Endothelial cell (in vitro differentiated cells): Measurements from ENCODE around the gene ACTR1B. TPM values are rescaled to one million over a fixed set of nuclear protein-coding genes. Genes with fewer than 3 reads are reported as not detected.
A peak's percentile ranks its signal among the peaks of the same experiment; 100 is the strongest.

Source experiments
- DNase-seq: peaks from one replicate; pipeline ENCODE4 v3.0.0; 2021; ENCODE audit warnings: low spot score
- H3K27ac Mint-ChIP-seq: one replicate; pipeline ENCODE4 v1.8.0; 2021; ENCODE audit warnings: mixed read lengths, inconsistent platforms; ENCODE audit not compliant: unreplicated experiment
- H3K27me3 Mint-ChIP-seq: one replicate; pipeline ENCODE4 v1.8.0; 2021; ENCODE audit warnings: mild to moderate bottlenecking, moderate library complexity, mixed read lengths, inconsistent platforms; ENCODE audit not compliant: unreplicated experiment
- H3K36me3 Mint-ChIP-seq: one replicate; pipeline ENCODE4 v1.8.0; 2021; ENCODE audit warnings: mild to moderate bottlenecking, low read depth, mixed read lengths, inconsistent platforms; ENCODE audit not compliant: unreplicated experiment
- H3K4me1 Mint-ChIP-seq: one replicate; pipeline ENCODE4 v1.8.0; 2021; ENCODE audit warnings: mild to moderate bottlenecking, mixed read lengths, inconsistent platforms; ENCODE audit not compliant: unreplicated experiment
- H3K4me3 Mint-ChIP-seq: one replicate; pipeline ENCODE4 v1.8.0; 2021; ENCODE audit warnings: mild to moderate bottlenecking, mixed read lengths, inconsistent platforms; ENCODE audit not compliant: unreplicated experiment
- H3K9me3 Mint-ChIP-seq: one replicate; pipeline ENCODE4 v1.8.0; 2021; ENCODE audit warnings: mixed read lengths, inconsistent platforms; ENCODE audit not compliant: unreplicated experiment
- total RNA-seq: library from RNA; stranded (reverse); fragmentation: NEBNext Ultra II Directional; extraction: Animal tissue kit (Norgen Biotek cat#: 25700); gene quantifications from one replicate; pipeline ENCODE4 v1.2.1, GENCODE V29; 2021; ENCODE audit not compliant: unreplicated experiment
- TF ChIP-seq, protein P1 (sequence below): fragments of 200-600 bp; sonication (generic); IDR thresholded peaks from one replicate; pipeline ENCODE4 v1.5.0; 2021; ENCODE audit warnings: antibody characterized with exemption; ENCODE audit not compliant: unreplicated experiment

The ACTR1B gene
- total RNA-seq, 1 donor from 2014 or later: 52.1 TPM

DNA sequence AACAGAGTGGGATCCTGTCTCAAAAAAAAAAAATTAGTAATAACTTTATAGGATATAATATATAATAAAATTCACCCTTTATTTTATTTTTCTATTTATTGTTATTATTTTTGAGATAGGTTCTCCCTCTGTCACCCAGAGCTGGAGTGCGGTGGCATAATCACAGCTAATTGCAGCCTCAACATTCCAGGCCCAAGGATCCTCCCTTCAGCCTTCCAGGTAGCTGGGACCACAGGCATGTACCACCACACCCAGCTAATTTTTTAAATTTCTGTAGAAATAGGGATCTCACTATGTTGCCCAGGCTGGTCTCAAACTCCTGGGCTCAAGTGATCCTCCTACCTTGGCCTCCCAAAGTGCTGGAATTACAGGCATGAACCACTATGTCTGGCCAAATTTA, 6.6 kb upstream of the ACTR1B start:
- Mint-ChIP-seq H3K4me3 (no peak overlapping the region), H3K27me3 (no peaks in the 10 kb centered on the region), H3K4me1 (peaks cover 2% of the 10 kb centered on the region), H3K27ac (no peak overlapping the region), H3K9me3 (no peaks in the 10 kb centered on the region), H3K36me3 (peaks cover 4% of the 10 kb centered on the region)
- TF ChIP-seq, protein P1, sequence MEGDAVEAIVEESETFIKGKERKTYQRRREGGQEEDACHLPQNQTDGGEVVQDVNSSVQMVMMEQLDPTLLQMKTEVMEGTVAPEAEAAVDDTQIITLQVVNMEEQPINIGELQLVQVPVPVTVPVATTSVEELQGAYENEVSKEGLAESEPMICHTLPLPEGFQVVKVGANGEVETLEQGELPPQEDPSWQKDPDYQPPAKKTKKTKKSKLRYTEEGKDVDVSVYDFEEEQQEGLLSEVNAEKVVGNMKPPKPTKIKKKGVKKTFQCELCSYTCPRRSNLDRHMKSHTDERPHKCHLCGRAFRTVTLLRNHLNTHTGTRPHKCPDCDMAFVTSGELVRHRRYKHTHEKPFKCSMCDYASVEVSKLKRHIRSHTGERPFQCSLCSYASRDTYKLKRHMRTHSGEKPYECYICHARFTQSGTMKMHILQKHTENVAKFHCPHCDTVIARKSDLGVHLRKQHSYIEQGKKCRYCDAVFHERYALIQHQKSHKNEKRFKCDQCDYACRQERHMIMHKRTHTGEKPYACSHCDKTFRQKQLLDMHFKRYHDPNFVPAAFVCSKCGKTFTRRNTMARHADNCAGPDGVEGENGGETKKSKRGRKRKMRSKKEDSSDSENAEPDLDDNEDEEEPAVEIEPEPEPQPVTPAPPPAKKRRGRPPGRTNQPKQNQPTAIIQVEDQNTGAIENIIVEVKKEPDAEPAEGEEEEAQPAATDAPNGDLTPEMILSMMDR: no peak
- DNase-seq: no peak

GRCh38 chr2:97669448-97669847, 5.6 kb upstream of the ACTR1B start, which contains the start of gene C2orf92:
C2orf92 (plus strand) TSS chr2:97669713; CDS start chr2:97669789, 76 bp downstream.
- peaks cover 2% of the 10 kb centered on the region for H3K4me1 Mint-ChIP-seq
- H3K27me3 Mint-ChIP-seq: no peaks in the 10 kb centered on the region
- H3K36me3 Mint-ChIP-seq: peaks cover 4% of the 10 kb centered on the region
- H3K9me3 Mint-ChIP-seq: no peaks in the 10 kb centered on the region
- no peak within 1 kb of the TSS for H3K4me3 Mint-ChIP-seq
- H3K27ac Mint-ChIP-seq: no peak within 1 kb of the TSS
- DNase-seq: no peak
- TF ChIP-seq, protein P1: no peak

DNA sequence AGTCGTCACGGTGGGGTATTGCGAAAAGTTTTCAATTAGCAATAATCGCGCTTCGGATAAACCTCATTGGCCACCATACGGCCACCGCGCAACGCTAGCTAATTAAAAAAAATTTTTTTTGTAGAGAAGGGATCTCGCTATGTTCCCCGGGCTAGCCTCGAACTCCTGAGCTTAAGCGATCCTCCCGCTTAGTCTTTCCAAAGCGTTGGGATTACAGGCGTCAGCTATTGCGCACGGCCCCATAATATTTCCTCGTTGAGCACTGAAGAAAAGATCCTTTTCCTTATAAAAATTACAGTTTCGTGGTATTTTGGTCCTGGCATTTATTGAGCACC, 759 bp upstream of the ACTR1B start:
- TF ChIP-seq, protein P1: no peak
- H3K27me3 Mint-ChIP-seq: peaks cover 13% of the 10 kb centered on the region
- H3K4me1 Mint-ChIP-seq: peaks cover 23% of the 10 kb centered on the region
- peak overlapping the region; percentile 95 for H3K27ac Mint-ChIP-seq
- peak overlapping the region; percentile 91 for H3K4me3 Mint-ChIP-seq
- peak; percentile 11 for DNase-seq
- H3K9me3 Mint-ChIP-seq: no peaks in the 10 kb centered on the region
- H3K36me3 Mint-ChIP-seq: peaks cover 15% of the 10 kb centered on the region

DNA sequence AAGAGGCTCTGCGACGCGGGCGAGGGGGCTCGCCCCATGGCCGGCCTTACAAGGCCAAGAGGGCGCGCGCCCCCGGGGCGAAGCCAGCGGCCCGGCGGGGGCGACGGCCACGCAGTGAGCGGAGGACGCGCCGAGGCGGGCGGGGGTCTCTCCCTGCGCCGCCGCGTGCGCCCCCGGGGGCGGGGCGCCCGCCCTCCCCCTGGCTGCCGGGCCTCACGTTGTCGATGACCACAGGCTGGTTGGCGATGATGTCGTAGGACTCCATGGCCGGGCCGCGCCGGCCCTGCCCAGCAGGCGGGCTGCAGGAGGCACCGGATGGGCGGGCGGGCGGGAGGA, 250 bp downstream of the ACTR1B start:
- H3K4me1 Mint-ChIP-seq: peaks cover 23% of the 10 kb centered on the region
- H3K4me3 Mint-ChIP-seq: no peak overlapping the region
- TF ChIP-seq, protein P1: no peak
- peaks cover 13% of the 10 kb centered on the region for H3K27me3 Mint-ChIP-seq
- no peaks in the 10 kb centered on the region for H3K9me3 Mint-ChIP-seq
- no peak overlapping the region for H3K27ac Mint-ChIP-seq
- H3K36me3 Mint-ChIP-seq: peaks cover 17% of the 10 kb centered on the region
- no peak for DNase-seq

DNA sequence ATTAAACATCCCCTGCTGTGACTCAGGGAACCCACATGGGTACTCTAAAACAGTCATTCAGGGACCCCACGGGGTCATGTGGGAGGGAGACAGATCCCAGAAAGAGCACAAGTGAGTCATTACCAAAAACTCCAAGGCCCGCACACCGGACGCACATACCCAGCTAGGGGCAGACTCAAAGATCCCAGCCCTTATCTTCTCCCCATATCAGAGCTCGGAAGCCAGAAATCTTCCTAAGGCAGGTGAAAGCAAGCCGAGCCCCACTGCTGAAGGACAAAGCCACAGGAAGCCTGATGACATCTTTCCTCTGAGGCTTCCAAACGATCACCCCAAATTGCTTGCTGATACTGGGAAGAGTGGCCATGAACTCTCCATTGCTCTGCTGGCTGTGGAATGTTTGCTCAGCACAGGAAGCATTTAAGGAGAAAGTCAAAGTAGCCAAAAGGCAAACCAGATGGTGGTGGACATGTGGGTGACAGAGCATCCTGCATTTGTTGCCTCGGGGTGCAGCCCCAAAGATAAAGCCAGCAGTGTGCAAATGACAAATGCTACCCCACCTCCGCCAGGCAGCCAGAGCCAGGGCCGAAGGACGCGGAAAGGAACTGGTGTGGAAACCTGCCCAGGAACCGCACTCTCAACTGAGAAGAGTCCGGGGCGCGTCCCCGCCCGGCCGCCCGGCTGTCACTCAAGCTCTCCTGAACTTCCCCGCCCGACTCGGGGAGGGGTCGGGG, 784 bp downstream of the ACTR1B start:
- Mint-ChIP-seq H3K36me3 (peaks cover 22% of the 10 kb centered on the region), H3K27me3 (peaks cover 15% of the 10 kb centered on the region), H3K27ac (peak overlapping the region; percentile 98), H3K9me3 (no peaks in the 10 kb centered on the region), H3K4me1 (peaks cover 23% of the 10 kb centered on the region), H3K4me3 (peak overlapping the region; percentile 94)
- TF ChIP-seq, protein P1: no peak
- peak; percentile 71 for DNase-seq
